Fibroblast of lung (primary cell): ENCODE results near the gene HECTD1. TPM values are rescaled to one million over a fixed set of nuclear protein-coding genes. Genes with fewer than 3 reads are reported as not detected.

Experiments used
- DNase-seq, 2 donors: peaks; one replicate each; pipeline versions ENCODE4 v3.0.0 to v3.0.0-alpha.2; 2010; ENCODE audit warnings: low read depth in 2 of 2
- H2AFZ ChIP-seq: 2 replicates; pipeline ENCODE4 v1.5.1; 2012; ENCODE audit warnings: low read length, control low read depth, inconsistent platforms
- H3K27ac ChIP-seq: 2 replicates; pipeline ENCODE4 v1.5.1; 2011; ENCODE audit warnings: low read length, control low read depth; ENCODE audit not compliant: insufficient read depth
- H3K27me3 ChIP-seq: 2 replicates; pipeline ENCODE4 v1.5.1; 2011; ENCODE audit warnings: mild to moderate bottlenecking, low read length; ENCODE audit not compliant: control insufficient read depth, insufficient read depth
- H3K36me3 ChIP-seq: 2 replicates; pipeline ENCODE4 v1.5.1; 2011; ENCODE audit warnings: low read length; ENCODE audit not compliant: control insufficient read depth, insufficient read depth
- H3K4me1 ChIP-seq: 2 replicates; pipeline ENCODE4 v1.5.1; 2011; ENCODE audit warnings: low read length; ENCODE audit not compliant: control insufficient read depth, insufficient read depth; ENCODE audit errors: extremely low read depth
- H3K4me2 ChIP-seq: 2 replicates; pipeline ENCODE4 v1.5.1; 2011; ENCODE audit warnings: low read length, control low read depth; ENCODE audit not compliant: insufficient read depth; ENCODE audit errors: extremely low read depth
- H3K4me3 ChIP-seq, 4 experiments: fragments of 200-600 bp in 1 of 4; sonication (generic) in 1 of 4; replicated peaks in 1 of 4; 2 replicates each; pipeline ENCODE4 v1.5.1; 2011 to 2016; ENCODE audit warnings: low read length in 4 of 4, low read depth in 3 of 4, mild to moderate bottlenecking in 3 of 4, control low read depth in 2 of 4, inconsistent platforms in 1 of 4, mixed read lengths in 1 of 4; ENCODE audit not compliant: insufficient read depth in 1 of 4; ENCODE audit errors: control extremely low read depth in 1 of 4
- H3K79me2 ChIP-seq: 2 replicates; pipeline ENCODE4 v1.5.1; 2012; ENCODE audit warnings: mild to moderate bottlenecking, low read length, inconsistent platforms; ENCODE audit not compliant: control insufficient read depth, insufficient read depth
- H3K9ac ChIP-seq: 2 replicates; pipeline ENCODE4 v1.5.1; 2011; ENCODE audit warnings: mild to moderate bottlenecking, low read length, control low read depth; ENCODE audit not compliant: insufficient read depth
- H3K9me3 ChIP-seq: 2 replicates; pipeline ENCODE4 v1.5.1; 2012; ENCODE audit warnings: low read depth, low read length; ENCODE audit not compliant: control insufficient read depth, insufficient read depth
- H4K20me1 ChIP-seq: 2 replicates; pipeline ENCODE4 v1.5.1; 2011; ENCODE audit warnings: low read length; ENCODE audit not compliant: control insufficient read depth, insufficient read depth; ENCODE audit errors: extremely low read depth
- CTCF ChIP-seq, 2 donors: IDR thresholded peaks in 1 of 2; conservative IDR thresholded peaks in 1 of 2; 1 replicate in 1 of 2; 2 replicates in 1 of 2; pipeline ENCODE4 v1.5.1; 2011 to 2012; ENCODE audit warnings: low read length in 2 of 2, control low read depth in 1 of 2, inconsistent platforms in 1 of 2, low read depth in 1 of 2, mild to moderate bottlenecking in 1 of 2
- EZH2 ChIP-seq: IDR thresholded peaks from 2 replicates; pipeline ENCODE4 v1.5.1; 2012; ENCODE audit warnings: low read length, control low read depth, mild to moderate bottlenecking; ENCODE audit errors: missing control alignments
- polyA plus RNA-seq, 2 donors: library from polyadenylated mRNA; depleted of rRNA in 1 of 2; stranded (reverse) in 1 of 2; unstranded in 1 of 2; fragments of >200 nt; gene quantifications; 2 replicates each; pipeline ENCODE4 v1.2.1, GENCODE V29; 2011 to 2012; ENCODE audit warnings: missing spikeins in 1 of 2
- total RNA-seq: library from RNA; depleted of rRNA; stranded (reverse); fragments of >200 nt; gene quantifications from 2 replicates; pipeline ENCODE4 v1.2.1, GENCODE V29; 2014

HECTD1 gene
- total and polyA plus RNA-seq, 2 donors (not counting 1 experiment from before 2014, with no cell fraction given) = 135 to 534 TPM

- no peaks in the 10 kb centered on the region for H3K79me2 ChIP-seq
- H3K9me3 ChIP-seq = no peaks in the 10 kb centered on the region
- no peak overlapping the region for H3K9ac ChIP-seq
- H3K4me2 ChIP-seq = no peak overlapping the region
- H3K27ac ChIP-seq = no peak overlapping the region
- H3K27me3 ChIP-seq = no peaks in the 10 kb centered on the region
- H4K20me1 ChIP-seq = no peaks in the 10 kb centered on the region
- no peak overlapping the region for H2AFZ ChIP-seq
- no peak for DNase-seq
- H3K36me3 ChIP-seq = no peaks in the 10 kb centered on the region
- H3K4me1 ChIP-seq = no peaks in the 10 kb centered on the region
- no peak for TF ChIP-seq EZH2
- no peak for TF ChIP-seq CTCF (conservative IDR thresholded peaks at IDR 0.05 in 1 of 2, IDR thresholded peaks at IDR 0.05 in 1 of 2; ENCODE audit: low read depth in 1 of 2, low read length in 2 of 2)
- H3K4me3 ChIP-seq = no peak overlapping the region
Measured at GRCh38 chr14:31051023-31051422, 156.6 kb downstream of the HECTD1 start.

Other genes with a start within 250 kb of the HECTD1 start
- 5.4 and 5.6 TPM in 2 replicates for gene AP4S1, start 182.1 kb downstream of the HECTD1 start, total RNA-seq
- gene AP4S1, start 182.1 kb downstream of the HECTD1 start, polyA plus RNA-seq = 6.4 and 7.1 TPM in 2 replicates
- 76.5 and 88.2 TPM in 2 replicates for gene STRN3, start 181.4 kb downstream of the HECTD1 start, total RNA-seq
- gene STRN3, start 181.4 kb downstream of the HECTD1 start, polyA plus RNA-seq = 33.2 and 42.0 TPM in 2 replicates
- 44.9 and 59.8 TPM in 2 replicates for gene HEATR5A, start 212.8 kb upstream of the HECTD1 start, total RNA-seq
- 28.1 and 45.4 TPM in 2 replicates for gene HEATR5A, start 212.8 kb upstream of the HECTD1 start, polyA plus RNA-seq
- gene DTD2, start 249.7 kb upstream of the HECTD1 start, total RNA-seq = 34.7 and 40.8 TPM in 2 replicates
- gene DTD2, start 249.7 kb upstream of the HECTD1 start, polyA plus RNA-seq = 25.1 and 25.4 TPM in 2 replicates